ENCODE data around the gene BORCS8.

BORCS8 gene

GRCh38 chr19:19213426-19214158 lies 21.6 kb upstream of the BORCS8 start:
- DNase-seq, result no peak

- no peak for DNase-seq
Measured at GRCh38 chr19:19212916-19213315, 21.0 kb upstream of the BORCS8 start.

- DNase-seq, result no peak
Measured at GRCh38 chr19:19211499-19212420, 19.8 kb upstream of the BORCS8 start, which contains the start of gene NCAN. TSS of gene NCAN (plus strand) at chr19:19211958. CDS start at chr19:19216954, 4,996 bp downstream.

GRCh38 chr19:19209372-19209771 lies 17.4 kb upstream of the BORCS8 start:
- no peak for DNase-seq

- DNase-seq, result peak in 1 of 5 donors; percentile 38
Measured at GRCh38 chr19:19207637-19208572, 16.0 kb upstream of the BORCS8 start.

GRCh38 chr19:19206938-19207337 lies 15.0 kb upstream of the BORCS8 start:
- no peak for DNase-seq

- no peak for DNase-seq
Measured at GRCh38 chr19:19205416-19206410, 13.8 kb upstream of the BORCS8 start.

- no peak for DNase-seq
Measured at GRCh38 chr19:19204181-19204580, 12.2 kb upstream of the BORCS8 start.

- DNase-seq, result peak; percentile 82 to 92 (median 85)
Measured at GRCh38 chr19:19203012-19203856, 11.3 kb upstream of the BORCS8 start, which contains the start of gene NR2C2AP. TSS of gene NR2C2AP (minus strand) at chr19:19203414. CDS start at chr19:19203060, 354 bp downstream.

- no peak for DNase-seq
Measured at GRCh38 chr19:19202707-19203011, 10.7 kb upstream of the BORCS8 start.

GRCh38 chr19:19201697-19202630 lies 10.0 kb upstream of the BORCS8 start:
- DNase-seq, result no peak

GRCh38 chr19:19193926-19194325 lies 2.0 kb upstream of the BORCS8 start:
- DNase-seq, result no peak

GRCh38 chr19:19192910-19193423 lies 1.0 kb upstream of the BORCS8 start:
- no peak for DNase-seq

- DNase-seq, result no peak
Measured at GRCh38 chr19:19191768-19192077, 229 bp downstream of the BORCS8 start.

GRCh38 chr19:19186742-19187141 lies 5.2 kb downstream of the BORCS8 start:
- DNase-seq, result no peak

- peak; percentile 23 to 65 (median 52) for DNase-seq
Measured at GRCh38 chr19:19185853-19186740, 5.9 kb downstream of the BORCS8 start.

- DNase-seq, result no peak
Measured at GRCh38 chr19:19181488-19181998, 10.4 kb downstream of the BORCS8 start.

Measured in T-helper 1 cell (primary cell).